Stimulated activated CD4-positive, alpha-beta T cell treated with anti-CD3 and anti-CD28 coated beads, Interleukin-2, amount 100 ng/mL, for 24 hours (primary cell): ENCODE results near the gene TMPRSS6.

ENCODE experiments used
- DNase-seq, 2 donors: peaks; one replicate each; pipeline ENCODE4 v3.0.0-alpha.2; 2020

The TMPRSS6 gene

DNA sequence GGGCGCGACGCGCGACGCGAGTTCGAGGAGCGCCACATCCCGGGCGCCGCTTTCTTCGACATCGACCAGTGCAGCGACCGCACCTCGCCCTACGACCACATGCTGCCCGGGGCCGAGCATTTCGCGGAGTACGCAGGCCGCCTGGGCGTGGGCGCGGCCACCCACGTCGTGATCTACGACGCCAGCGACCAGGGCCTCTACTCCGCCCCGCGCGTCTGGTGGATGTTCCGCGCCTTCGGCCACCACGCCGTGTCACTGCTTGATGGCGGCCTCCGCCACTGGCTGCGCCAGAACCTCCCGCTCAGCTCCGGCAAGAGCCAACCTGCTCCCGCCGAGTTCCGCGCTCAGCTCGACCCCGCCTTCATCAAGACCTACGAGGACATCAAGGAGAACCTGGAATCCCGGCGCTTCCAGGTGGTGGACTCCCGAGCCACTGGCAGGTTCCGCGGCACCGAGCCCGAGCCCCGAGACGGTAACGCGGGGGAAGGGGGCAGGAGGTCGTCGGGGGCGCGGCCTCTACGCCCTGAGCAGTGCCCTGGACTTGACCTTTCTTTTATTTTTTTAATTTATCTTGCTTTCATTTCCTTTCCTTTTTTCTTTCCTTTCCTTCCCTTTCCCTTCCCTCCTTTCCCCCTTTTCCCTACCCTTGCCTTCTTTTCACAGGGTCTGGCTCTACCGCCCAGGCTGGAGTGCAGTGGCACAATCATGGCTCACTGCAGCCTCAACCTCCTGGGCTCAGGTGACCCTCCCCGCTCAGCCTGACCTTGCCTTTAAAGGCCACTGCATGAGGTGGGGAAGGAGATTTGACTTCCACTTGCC, 85.0 kb downstream of the TMPRSS6 start:
- DNase-seq = no peak

DNA sequence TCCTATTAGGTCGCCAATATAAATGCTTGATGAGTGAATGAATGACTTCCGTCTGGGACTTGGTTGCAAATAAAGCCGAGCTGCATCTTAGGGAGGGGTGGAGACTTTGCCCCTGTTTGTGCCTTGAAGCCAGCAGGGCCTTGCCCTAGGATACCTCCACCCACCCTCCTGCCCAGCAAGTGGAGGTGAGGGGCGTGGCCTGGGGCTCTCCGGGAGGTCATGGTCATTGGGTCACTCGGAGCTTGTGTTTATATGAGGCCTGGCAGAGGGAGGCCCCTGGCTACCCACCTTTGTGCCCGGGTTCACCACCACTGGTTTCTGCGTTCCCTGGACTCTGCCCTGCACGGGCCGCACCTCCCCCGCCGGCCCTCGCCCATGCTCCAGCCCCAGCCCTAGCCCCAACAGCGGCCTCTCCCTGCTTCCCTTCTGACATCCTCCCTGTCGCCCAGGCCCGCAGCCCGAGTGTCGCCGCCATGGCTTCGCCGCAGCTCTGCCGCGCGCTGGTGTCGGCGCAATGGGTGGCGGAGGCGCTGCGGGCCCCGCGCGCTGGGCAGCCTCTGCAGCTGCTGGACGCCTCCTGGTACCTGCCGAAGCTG, 85.7 kb downstream of the TMPRSS6 start:
- DNase-seq = no peak

DNA sequence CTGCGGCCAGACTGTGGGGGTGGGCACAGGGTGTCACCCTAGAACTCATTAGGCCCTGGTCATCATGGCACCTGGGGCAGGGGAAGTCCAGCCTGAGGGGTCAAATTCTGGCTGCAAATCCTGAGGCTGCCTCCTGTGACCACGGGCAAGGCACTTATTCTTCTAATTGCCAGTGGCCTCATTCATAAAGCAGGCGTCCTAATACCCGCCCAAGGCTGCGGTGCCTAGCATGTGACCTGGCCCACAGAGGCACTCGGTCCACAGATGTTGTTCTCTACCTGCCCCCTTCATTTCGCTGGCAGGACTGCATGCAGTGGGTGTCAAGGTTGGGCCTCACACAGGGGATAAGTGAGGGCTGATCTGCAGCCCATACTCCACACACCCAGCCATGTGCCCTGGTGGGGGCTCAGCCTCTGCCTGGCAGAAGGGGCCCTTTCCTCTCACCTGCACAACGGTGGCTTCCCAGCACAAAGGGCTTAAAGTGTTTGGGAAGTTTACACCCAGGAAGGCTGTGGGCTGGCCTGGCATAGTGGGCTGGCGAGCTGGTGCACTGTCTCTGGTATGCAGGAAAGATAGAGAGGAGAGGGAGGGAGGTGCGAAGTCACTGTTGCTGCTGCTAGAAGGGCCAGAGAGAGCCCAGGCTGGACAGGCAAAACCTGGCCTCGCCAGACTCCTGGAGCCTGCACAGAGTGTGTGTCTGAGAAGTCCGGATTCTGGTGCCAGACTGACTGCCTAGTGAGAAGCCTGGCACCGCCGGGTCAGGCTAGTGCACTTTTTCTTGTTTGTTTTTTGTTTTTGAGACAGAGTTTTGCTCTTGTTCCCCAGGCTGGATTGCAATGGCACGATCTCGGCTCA, 86.8 kb downstream of the TMPRSS6 start:
- no peak for DNase-seq

DNA sequence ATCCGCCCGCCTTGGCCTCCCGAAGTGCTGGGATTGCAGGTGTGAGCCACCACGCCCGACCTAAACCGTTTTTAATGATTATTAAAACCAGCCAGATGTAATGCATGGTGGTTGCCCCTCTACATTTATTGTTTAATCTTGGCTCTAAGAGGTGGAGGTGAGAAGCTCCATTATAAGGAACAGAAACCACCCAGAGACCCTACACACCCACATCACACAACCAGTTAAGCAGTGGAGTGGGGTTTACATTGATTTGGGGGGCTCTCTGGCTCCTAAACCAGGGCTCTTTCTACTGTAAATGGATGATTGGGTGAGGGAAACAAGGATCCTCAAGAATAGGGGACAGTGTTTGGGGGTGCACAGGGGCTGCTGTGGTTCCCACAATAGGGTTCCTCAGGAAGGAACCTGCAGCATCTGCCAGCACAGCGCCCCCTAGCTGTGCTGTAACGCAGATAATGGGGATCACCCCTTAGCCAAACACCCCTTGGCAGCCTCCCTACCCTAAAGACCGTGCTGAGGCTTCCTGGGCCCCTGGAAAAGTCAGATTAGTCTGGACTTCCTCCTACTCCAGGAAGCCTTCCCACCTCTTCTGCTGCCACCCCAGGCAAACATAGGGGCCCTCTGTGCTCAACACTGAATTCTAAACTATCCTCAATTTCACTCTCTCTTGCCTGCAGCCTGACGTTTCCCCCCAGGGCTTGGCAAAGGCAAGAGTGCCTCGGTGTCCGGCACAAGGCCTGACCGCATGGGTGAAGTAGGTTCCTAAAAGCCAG, 87.6 kb downstream of the TMPRSS6 start:
- peak; percentile 63 to 74 for DNase-seq

DNA sequence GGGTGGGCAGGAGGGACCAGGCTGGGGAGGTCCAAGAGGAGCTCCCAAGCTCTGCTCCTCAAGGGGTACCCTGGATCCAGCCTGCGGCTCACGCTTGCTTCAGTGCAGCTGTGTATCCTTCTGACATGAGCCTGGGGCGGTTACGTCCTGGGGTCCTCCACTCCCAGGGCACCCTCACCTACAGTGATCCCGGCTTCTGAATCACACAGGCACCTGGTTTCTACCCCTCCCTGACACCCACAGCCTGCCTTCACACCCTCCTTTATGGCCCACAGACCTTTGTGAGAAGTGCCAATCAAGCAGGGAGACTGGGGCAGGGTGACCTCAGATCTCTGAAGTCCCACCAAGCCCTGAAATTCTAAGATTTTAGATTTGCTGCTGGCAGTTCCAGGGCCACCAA, 88.5 kb downstream of the TMPRSS6 start:
- no peak for DNase-seq

DNA sequence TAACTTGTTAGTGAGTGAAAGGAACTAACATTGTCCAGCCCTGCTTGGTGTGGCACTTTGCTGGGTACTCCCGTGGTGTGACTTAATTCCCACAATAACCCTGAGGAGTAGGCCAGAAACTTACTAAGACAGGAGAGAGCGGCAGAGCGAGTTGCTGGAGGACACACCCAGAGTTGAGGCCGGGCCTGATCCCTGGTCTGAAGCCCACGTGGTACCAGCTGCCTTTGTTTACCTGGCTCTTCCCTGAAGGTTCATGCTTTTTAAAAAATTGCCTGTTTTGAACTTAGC, 89.4 kb downstream of the TMPRSS6 start:
- DNase-seq = no peak

DNA sequence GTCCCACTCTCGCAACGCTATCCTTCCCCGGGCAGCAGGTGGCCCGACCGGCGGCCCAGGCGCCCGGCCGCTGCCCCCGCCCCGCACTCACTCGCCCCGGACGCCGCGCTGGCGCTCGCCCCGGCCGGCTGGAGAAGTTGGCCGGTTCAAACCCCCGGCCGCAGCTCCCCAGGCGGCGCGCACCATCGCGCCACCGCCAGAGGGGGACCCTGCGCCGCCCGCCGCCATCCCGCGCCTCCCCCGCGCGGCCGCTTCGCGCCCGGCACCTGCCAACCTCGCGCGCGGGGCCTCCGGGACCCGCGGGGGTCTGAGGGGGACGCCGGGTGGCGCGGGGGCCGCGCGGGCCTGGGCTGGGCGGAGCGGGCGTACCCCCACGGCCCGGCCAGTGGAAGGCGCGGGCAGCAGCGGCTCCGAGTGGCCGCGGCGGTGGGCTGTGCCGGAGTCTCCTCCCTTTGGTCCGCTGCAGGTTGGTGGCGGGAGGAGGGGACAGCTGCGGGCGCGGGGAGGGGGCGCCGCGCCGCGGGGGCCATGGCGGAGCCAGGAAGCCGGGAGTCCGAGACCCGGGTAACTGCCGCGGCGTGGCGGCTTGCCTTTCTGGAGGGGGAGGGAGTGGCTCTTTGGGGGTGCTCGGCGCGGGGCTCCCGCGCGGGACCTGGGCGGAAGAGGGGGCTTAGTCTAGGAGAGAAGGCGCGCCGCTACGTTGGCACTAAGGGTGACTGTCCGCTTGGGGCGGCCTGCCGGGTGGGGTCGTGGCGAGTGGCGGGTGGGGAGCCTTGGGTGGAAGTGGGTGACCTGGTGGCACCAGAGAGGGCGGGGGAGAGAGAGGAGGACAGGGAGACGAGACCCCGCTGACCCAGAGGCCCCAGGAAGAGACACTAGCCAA, 90.0 kb downstream of the TMPRSS6 start, which contains the start of the genes MPST and TST:
TSS of gene MPST (plus strand) at position 434 of the 883 bp plus-strand sequence. CDS start at position 529, 95 bp downstream.
TSS of gene TST (minus strand) at position 139 of the 883 bp plus-strand sequence. CDS start 715 bp downstream, outside the sequence.
- DNase-seq = peak; percentile 33 to 55

DNA sequence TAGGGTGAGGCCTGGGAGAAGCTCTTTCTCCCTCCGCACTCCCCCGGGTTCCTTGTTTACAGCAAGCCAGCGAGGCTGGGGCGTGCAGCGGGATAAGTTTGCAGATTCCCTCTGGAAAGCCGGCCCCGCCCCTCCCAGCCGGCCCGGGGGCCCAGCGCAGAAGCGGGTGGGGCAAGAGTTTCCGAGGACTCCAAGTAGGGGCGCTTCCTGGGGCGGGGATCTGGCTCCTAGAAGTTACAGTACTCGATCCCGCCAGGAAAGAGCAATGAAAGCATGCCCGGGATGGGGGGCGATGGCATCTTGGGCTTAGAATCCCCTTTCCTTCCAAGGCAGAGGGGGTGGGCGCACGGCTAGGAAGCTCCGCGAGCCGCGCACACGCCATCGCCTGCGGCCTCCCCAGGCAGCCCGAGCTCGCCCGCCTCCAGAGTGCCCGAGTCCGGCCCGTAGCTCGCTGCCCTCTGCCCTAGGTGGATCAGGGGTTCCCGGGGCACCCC, 90.7 kb downstream of the TMPRSS6 start:
- DNase-seq = no peak

DNA sequence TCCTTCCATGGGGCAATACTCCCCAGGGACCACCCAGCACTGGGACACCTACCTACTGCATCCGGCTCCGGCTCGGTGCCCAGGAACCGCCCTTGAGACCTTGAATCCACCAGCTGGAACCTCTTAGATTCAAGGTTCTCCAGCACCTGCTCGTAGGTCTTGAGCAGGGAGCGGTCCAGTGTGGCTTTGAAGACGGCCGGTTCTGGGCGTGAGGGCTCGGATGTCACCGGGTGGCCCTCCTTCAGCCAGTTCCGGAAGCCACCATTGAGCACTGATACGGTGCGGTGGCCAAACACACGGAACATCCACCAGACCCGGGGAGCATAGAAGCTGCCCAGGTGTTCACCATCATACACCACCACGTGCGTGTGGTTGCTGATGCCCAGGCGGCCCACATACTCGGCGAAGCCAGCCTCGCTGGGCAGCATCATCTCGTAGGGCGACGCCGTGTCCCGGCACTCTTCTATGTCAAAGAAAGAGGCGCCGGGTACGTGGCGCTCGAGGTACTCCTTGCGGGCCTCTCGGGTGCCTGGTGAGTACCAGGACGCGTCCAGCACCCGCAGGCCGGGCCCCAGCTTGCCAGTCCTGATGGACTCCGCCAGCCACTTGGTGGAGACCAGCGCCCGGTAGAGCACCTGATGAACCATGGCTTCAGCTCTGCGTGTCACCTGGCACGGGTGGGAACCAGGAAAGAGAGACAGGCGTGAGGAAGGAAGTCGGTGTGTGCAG, 91.3 kb downstream of the TMPRSS6 start:
- no peak for DNase-seq

DNA sequence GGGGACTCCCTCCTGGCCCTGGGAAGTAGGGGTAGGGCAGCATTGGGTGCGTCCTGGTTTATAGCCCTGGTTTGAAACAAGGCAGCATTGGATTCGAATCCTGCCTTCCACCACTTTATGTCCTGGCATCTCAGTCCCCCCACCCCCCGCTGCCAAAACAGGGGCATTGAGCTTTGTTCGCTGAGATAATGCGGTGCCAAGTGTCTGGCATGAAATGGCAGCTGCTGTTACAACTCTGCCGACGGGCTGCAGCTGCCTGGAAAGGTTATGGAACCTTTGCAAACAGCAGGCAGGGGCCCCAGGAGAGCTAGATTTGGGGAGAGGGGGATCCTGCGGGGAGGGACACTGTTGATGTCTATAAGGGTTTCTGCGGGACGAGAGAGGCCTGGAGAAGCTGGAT, 92.2 kb downstream of the TMPRSS6 start:
- no peak for DNase-seq

DNA sequence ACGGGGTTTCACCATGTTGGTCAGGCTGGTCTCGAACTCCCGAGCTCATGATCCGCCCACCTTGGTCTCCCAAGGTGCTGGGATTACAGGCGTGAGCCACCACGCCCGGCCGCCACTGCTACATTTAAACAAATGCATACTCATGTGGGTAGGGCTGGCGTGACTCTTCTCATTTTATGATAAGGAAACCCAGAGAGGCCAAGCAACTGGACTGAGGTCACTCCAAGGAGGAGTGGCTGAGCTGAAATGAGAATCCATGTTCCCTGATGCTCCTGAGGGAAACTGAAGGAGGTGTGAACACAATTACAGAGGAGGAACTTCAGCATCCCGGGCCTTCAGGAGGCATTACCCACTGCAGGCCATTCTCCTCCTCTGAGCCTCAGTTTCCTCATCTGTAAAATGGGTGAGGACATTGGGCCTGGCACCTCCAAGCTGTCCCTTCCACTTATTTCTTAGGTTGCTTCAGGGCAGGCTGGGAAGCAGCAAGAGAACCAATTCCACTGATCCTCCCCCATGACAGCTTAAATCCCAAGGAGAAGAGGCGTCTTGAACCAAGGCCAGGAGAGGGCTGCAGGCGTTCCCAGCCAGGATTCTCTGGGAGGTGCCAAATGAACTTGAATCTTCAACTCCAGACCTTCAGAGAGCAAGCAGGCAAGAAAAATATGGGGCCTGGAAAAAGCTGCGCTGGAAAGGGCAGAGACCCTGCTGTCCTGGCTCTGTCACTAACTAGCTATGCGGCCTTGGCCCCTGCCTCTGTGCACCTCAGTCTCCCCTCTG, 93.2 kb downstream of the TMPRSS6 start:
- DNase-seq = no peak

DNA sequence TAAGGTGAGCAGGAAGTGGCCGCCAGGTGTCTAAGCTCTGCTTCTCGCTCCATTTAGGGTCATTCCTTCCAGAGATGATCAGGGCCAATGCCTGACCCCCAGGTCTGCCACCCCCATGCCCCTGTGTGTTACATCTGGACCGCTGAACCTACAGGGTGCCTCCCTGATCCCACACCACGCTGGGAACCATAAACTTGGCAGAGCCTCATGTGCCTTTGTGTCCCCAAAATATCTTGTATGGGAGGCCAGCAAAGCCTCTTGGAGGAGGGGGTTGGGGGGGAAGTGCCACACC, 94.0 kb downstream of the TMPRSS6 start:
- no peak for DNase-seq
